DOHH2 (cell line): ENCODE measurements around the gene SULT2A1.

Experiments
- H3F3A ChIP-seq: fragments of 200-600 bp; sonication (generic), shearing (Covaris generic); 2 replicates; pipeline ENCODE4 v1.6.0; 2016; ENCODE audit warnings: antibody characterized with exemption, mild to moderate bottlenecking; ENCODE audit not compliant: control insufficient read depth, insufficient read depth
- H3K27ac ChIP-seq: fragments of 200-600 bp; sonication (generic); 2 replicates; pipeline ENCODE4 v1.5.1; 2014; ENCODE audit warnings: low read depth, mild to moderate bottlenecking, low read length, moderate library complexity
- H3K27me3 ChIP-seq: fragments of 200-600 bp; sonication (generic); 2 replicates; pipeline ENCODE4 v1.6.1; 2014; ENCODE audit warnings: mild to moderate bottlenecking, low read length, mixed read lengths; ENCODE audit not compliant: control insufficient read depth
- H3K36me3 ChIP-seq: fragments of 200-600 bp; sonication (generic); 2 replicates; pipeline ENCODE4 v1.6.1; 2014; ENCODE audit warnings: mild to moderate bottlenecking, low read length, moderate library complexity, mixed read lengths; ENCODE audit not compliant: control insufficient read depth
- H3K4me1 ChIP-seq: fragments of 200-600 bp; sonication (generic); 2 replicates; pipeline ENCODE4 v1.6.1; 2014; ENCODE audit warnings: mild to moderate bottlenecking, low read length, mixed read lengths; ENCODE audit not compliant: control insufficient read depth
- H3K4me2 ChIP-seq: fragments of 200-600 bp; sonication (generic); 2 replicates; pipeline ENCODE4 v1.6.0; 2014; ENCODE audit warnings: mild to moderate bottlenecking, low read length, moderate library complexity
- H3K4me3 ChIP-seq: fragments of 200-600 bp; sonication (generic); 2 replicates; pipeline ENCODE4 v1.5.1; 2014; ENCODE audit warnings: mild to moderate bottlenecking, low read length, mixed read lengths
- H3K79me2 ChIP-seq: fragments of 200-600 bp; sonication (generic); 2 replicates; pipeline ENCODE4 v1.6.1; 2014; ENCODE audit warnings: mild to moderate bottlenecking, low read length, mixed read lengths; ENCODE audit not compliant: control insufficient read depth
- H3K9me2 ChIP-seq: fragments of 200-600 bp; sonication (generic); replicated peaks from 2 replicates; pipeline ENCODE4 v1.6.1; 2014; ENCODE audit warnings: mild to moderate bottlenecking, low read length, mixed read lengths; ENCODE audit not compliant: control insufficient read depth
- H3K9me3 ChIP-seq: fragments of 200-600 bp; sonication (generic); 2 replicates; pipeline ENCODE4 v1.6.1; 2014; ENCODE audit warnings: antibody characterized with exemption, low read length, mixed read lengths; ENCODE audit not compliant: control insufficient read depth, insufficient read depth
- H4K20me1 ChIP-seq: fragments of 200-600 bp; sonication (generic); 2 replicates; pipeline ENCODE4 v1.6.0; 2014; ENCODE audit warnings: low read depth, mild to moderate bottlenecking, antibody characterized with exemption, low read length, moderate library complexity; ENCODE audit not compliant: control insufficient read depth, insufficient read depth
- EZH2phosphoT487 ChIP-seq: fragments of 200-600 bp; sonication (generic); IDR thresholded peaks from 2 replicates; pipeline ENCODE4 v1.6.1; 2017; ENCODE audit warnings: borderline replicate concordance, mild to moderate bottlenecking, antibody characterized with exemption, low read length, moderate library complexity, mixed read lengths
- TF ChIP-seq, protein P1 (sequence below): fragments of 200-600 bp; sonication (generic); IDR thresholded peaks from one replicate; pipeline ENCODE4 v1.5.1; 2014; ENCODE audit warnings: antibody characterized with exemption, mild to moderate bottlenecking, low read depth, low read length; ENCODE audit not compliant: poor library complexity, severe bottlenecking

The SULT2A1 gene

GRCh38 chr19:47821460-47822020 is 64.6 kb downstream of the SULT2A1 start, which contains the start of gene CRX:
TSS of gene CRX (plus strand) at chr19:47821937. CDS start at chr19:47834444, 12,507 bp downstream.
- Histone ChIP-seq H3K36me3 (no peaks in the 10 kb centered on the region), H3F3A (no peaks in the 10 kb centered on the region), H3K27ac (no peak within 1 kb of the TSS), H4K20me1 (no peaks in the 10 kb centered on the region), H3K27me3 (peaks cover 23% of the 10 kb centered on the region), H3K9me2 (no peaks in the 10 kb centered on the region), H3K4me1 (peaks cover 8% of the 10 kb centered on the region), H3K9me3 (no peaks in the 10 kb centered on the region), H3K79me2 (no peaks in the 10 kb centered on the region), H3K4me3 (no peak within 1 kb of the TSS), H3K4me2 (no peak within 1 kb of the TSS)
- TF ChIP-seq, protein P1, sequence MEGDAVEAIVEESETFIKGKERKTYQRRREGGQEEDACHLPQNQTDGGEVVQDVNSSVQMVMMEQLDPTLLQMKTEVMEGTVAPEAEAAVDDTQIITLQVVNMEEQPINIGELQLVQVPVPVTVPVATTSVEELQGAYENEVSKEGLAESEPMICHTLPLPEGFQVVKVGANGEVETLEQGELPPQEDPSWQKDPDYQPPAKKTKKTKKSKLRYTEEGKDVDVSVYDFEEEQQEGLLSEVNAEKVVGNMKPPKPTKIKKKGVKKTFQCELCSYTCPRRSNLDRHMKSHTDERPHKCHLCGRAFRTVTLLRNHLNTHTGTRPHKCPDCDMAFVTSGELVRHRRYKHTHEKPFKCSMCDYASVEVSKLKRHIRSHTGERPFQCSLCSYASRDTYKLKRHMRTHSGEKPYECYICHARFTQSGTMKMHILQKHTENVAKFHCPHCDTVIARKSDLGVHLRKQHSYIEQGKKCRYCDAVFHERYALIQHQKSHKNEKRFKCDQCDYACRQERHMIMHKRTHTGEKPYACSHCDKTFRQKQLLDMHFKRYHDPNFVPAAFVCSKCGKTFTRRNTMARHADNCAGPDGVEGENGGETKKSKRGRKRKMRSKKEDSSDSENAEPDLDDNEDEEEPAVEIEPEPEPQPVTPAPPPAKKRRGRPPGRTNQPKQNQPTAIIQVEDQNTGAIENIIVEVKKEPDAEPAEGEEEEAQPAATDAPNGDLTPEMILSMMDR = no peak
- no peak for TF ChIP-seq EZH2phosphoT487
